GM12878 (cell line): Measurements from ENCODE around the gene MSH5. TPM values are rescaled to one million over a fixed set of nuclear protein-coding genes. Genes with fewer than 3 reads are reported as not detected.

Source experiments
- ATAC-seq: fragments of 200-7000 bp; cut with Tn5 transposase; 3 replicates; pipeline ENCODE4 v1.9.1; 2020; ENCODE audit warnings: mild to moderate bottlenecking, moderate library complexity
- BruUV-seq: library from RNA; stranded (reverse); fragments of 400-500 nt; replicated peaks from 2 replicates; lab custom pipeline; 2021; lab: Mats Ljungman, UMichigan
- CTCF ChIA-PET: fragments of 300-600 bp; sonication (Branson Sonifier 250); formaldehyde crosslinking; extraction: SDS; loops from one replicate; lab custom pipeline; 2021; ENCODE audit warnings: inconsistent platforms; lab: Yijun Ruan, JAX
- POLR2A ChIA-PET: fragments of 350-600 bp; formaldehyde crosslinking; extraction: SDS; loops from one replicate; lab custom pipeline; 2021; ENCODE audit warnings: inconsistent platforms; lab: Charles Lee
- RAD21 ChIA-PET: fragments of 300-600 bp; sonication (Branson Sonifier 250); formaldehyde crosslinking; loops from one replicate; lab custom pipeline; 2023; ENCODE audit warnings: antibody characterized with exemption; ENCODE audit not compliant: unreplicated experiment; lab: Charles Lee
- SMC1A ChIA-PET: fragments of 300-600 bp; sonication (Branson Sonifier 250); formaldehyde crosslinking; loops from one replicate; lab custom pipeline; 2023; ENCODE audit not compliant: unreplicated experiment, uncharacterized antibody; lab: Charles Lee
- DNase-seq: peaks from one replicate; pipeline ENCODE4 v3.0.0-alpha.2; 2011; ENCODE audit warnings: low read depth, low spot score
- FAIRE-seq: peaks from 3 replicates; lab custom pipeline; 2011; peaks lifted over from hg19 to GRCh38; lab: Jason Lieb, UNC
- H2AFZ ChIP-seq: 2 replicates; pipeline ENCODE4 v1.6.0; 2011; ENCODE audit warnings: low read depth, low read length, control low read depth; ENCODE audit not compliant: control insufficient read depth
- H3K27ac ChIP-seq: 2 replicates; pipeline ENCODE4 v1.5.1; 2011; ENCODE audit warnings: control low read depth; ENCODE audit not compliant: control insufficient read depth, insufficient read depth
- H3K27me3 ChIP-seq, 2 experiments: replicated peaks in 1 of 2; 2 replicates each; pipeline versions ENCODE4 v1.6.0 to v1.6.1; 2011; ENCODE audit warnings: low read length in 1 of 2; ENCODE audit not compliant: control insufficient read depth in 2 of 2, insufficient read depth in 2 of 2
- H3K36me3 ChIP-seq, 2 experiments: 2 replicates each; pipeline ENCODE4 v1.5.1; 2011; ENCODE audit warnings: low read length in 1 of 2; ENCODE audit not compliant: control insufficient read depth in 2 of 2, insufficient read depth in 2 of 2
- H3K4me1 ChIP-seq: 2 replicates; pipeline ENCODE4 v1.6.1; 2011; ENCODE audit warnings: mild to moderate bottlenecking, low read length, moderate library complexity, mixed read lengths; ENCODE audit not compliant: control insufficient read depth, insufficient read depth
- H3K4me2 ChIP-seq: 2 replicates; pipeline ENCODE4 v1.6.0; 2011; ENCODE audit warnings: control low read depth; ENCODE audit not compliant: control insufficient read depth, insufficient read depth
- H3K4me3 ChIP-seq: fragments of 200-600 bp; sonication (generic); 2 replicates; pipeline ENCODE4 v1.5.1; 2016
- H3K79me2 ChIP-seq: 2 replicates; pipeline ENCODE4 v1.6.0; 2011; ENCODE audit warnings: low read length; ENCODE audit not compliant: control insufficient read depth, insufficient read depth
- H3K9ac ChIP-seq: 2 replicates; pipeline ENCODE4 v1.8.0; 2011; ENCODE audit warnings: low read length, control low read depth, mixed read lengths; ENCODE audit not compliant: control insufficient read depth, insufficient read depth
- H3K9me3 ChIP-seq: replicated peaks from 3 replicates; pipeline ENCODE4 v1.5.1; 2011; ENCODE audit warnings: mild to moderate bottlenecking, low read length; ENCODE audit not compliant: control insufficient read depth, insufficient read depth
- H4K20me1 ChIP-seq: 2 replicates; pipeline ENCODE4 v1.6.0; 2011; ENCODE audit not compliant: control insufficient read depth, insufficient read depth
- CBX3 ChIP-seq: fragments of 200-600 bp; sonication (generic); IDR thresholded peaks from 2 replicates; pipeline ENCODE4 v1.6.1; 2016; ENCODE audit warnings: low read depth, borderline replicate concordance
- CREB1 ChIP-seq: IDR thresholded peaks from 2 replicates; pipeline ENCODE4 v1.6.1; 2012; ENCODE audit warnings: low read depth, mild to moderate bottlenecking, inconsistent platforms
- HCFC1 ChIP-seq: fragments of 150-350 bp; IDR thresholded peaks from 2 replicates; pipeline ENCODE4 v1.6.1; 2014; ENCODE audit warnings: low read length
- IKZF1 ChIP-seq: fragments of 450-650 bp; conservative IDR thresholded peaks from 2 replicates; pipeline ENCODE4 v1.6.1; 2017; ENCODE audit warnings: antibody characterized with exemption, mild to moderate bottlenecking
- JUNB ChIP-seq: IDR thresholded peaks from 2 replicates; pipeline ENCODE4 v1.6.1; 2016; ENCODE audit warnings: antibody characterized with exemption, mild to moderate bottlenecking
- MTA3 ChIP-seq: IDR thresholded peaks from 2 replicates; pipeline ENCODE4 v1.6.1; 2012; ENCODE audit warnings: low read length, inconsistent platforms, borderline replicate concordance
- NR2C1 ChIP-seq: fragments of 450-650 bp; IDR thresholded peaks from 2 replicates; pipeline ENCODE4 v1.6.1; 2017; ENCODE audit warnings: antibody characterized with exemption, mild to moderate bottlenecking, moderate library complexity
- TAF1 ChIP-seq: IDR thresholded peaks from 2 replicates; pipeline ENCODE4 v1.6.1; 2011; ENCODE audit warnings: mild to moderate bottlenecking, low read depth, low read length, borderline replicate concordance
- YY1 ChIP-seq: IDR thresholded peaks from 2 replicates; pipeline ENCODE4 v1.6.1; 2011; ENCODE audit warnings: low read depth, mild to moderate bottlenecking, low read length
- ZNF274 ChIP-seq: IDR thresholded peaks from one replicate; pipeline ENCODE4 v1.8.0; 2011; ENCODE audit not compliant: insufficient read length, insufficient read depth
- ZSCAN29 ChIP-seq: fragments of 450-650 bp; IDR thresholded peaks from 2 replicates; pipeline ENCODE4 v1.6.1; 2017; ENCODE audit warnings: mild to moderate bottlenecking, moderate library complexity
- WGBS: methylation state at CpG from one replicate; pipeline ENCODE4 v1.1.6; 2016; ENCODE audit warnings: low lambda C conversion rate; ENCODE audit not compliant: insufficient replicate concordance, insufficient coverage; ENCODE audit errors: missing lambda C conversion rate; 5-methylcytosine and 5-hydroxymethylcytosine counted together
- in situ Hi-C: fragments of 300-500 bp; cut with MboI; formaldehyde crosslinking; loops from 9 replicates; pipeline ENCODE4 v1.14.3; 2018; ENCODE audit warnings: mixed read lengths
- intact Hi-C: fragments of 100-400 bp; cut with micrococcal nuclease; formaldehyde crosslinking; loops from one replicate; pipeline ENCODE4 v1.14.2; 2022; ENCODE audit not compliant: unreplicated experiment
- polyA plus RNA-seq, 11 experiments: library from polyadenylated mRNA; depleted of rRNA in 4 of 11; unstranded in 6 of 11; stranded (reverse) in 5 of 11; fragments of >200 nt; fragmentation: Nextera tagmentation in 4 of 11; fragmentation: Illumina TruSeq in 1 of 11; extraction: Ambion mirVana in 4 of 11; extraction: Trizol in 1 of 11; gene quantifications; 1 replicate in 1 of 11; 2 replicates in 10 of 11; pipeline versions ENCODE4 v1.2.1 to v1.2.3, GENCODE V29; 2011 to 2016; ENCODE audit warnings: inconsistent platforms in 2 of 11, missing spikeins in 2 of 11, low read depth in 1 of 11
- total RNA-seq, 4 experiments: library from RNA; depleted of rRNA in 3 of 4; stranded (reverse); fragments of >200 nt in 3 of 4; fragmentation: Illumina TruSeq in 1 of 4; extraction: Trizol in 1 of 4; gene quantifications; 2 replicates each; pipeline versions ENCODE4 v1.2.1 to v1.2.3, GENCODE V29; 2013 to 2021
- TF ChIP-seq, protein P1 (sequence below): IDR thresholded peaks from 2 replicates; pipeline ENCODE4 v1.6.1; 2012; ENCODE audit warnings: low read depth, low read length, improper control_type of control experiment
- TF ChIP-seq, protein P2 (sequence below): fragments of 450-650 bp; conservative IDR thresholded peaks from 2 replicates; pipeline ENCODE4 v1.6.1; 2017; ENCODE audit warnings: mild to moderate bottlenecking, moderate library complexity
- TF ChIP-seq, protein P3 (sequence below), 3 experiments: IDR thresholded peaks in 2 of 3; conservative IDR thresholded peaks in 1 of 3; 2 replicates each; pipeline ENCODE4 v1.5.1; 2011; ENCODE audit warnings: low read depth in 3 of 3, low read length in 3 of 3, mild to moderate bottlenecking in 3 of 3, control low read depth in 2 of 3, moderate library complexity in 2 of 3, inconsistent platforms in 1 of 3, mixed read lengths in 1 of 3; ENCODE audit not compliant: control insufficient read depth in 2 of 3, insufficient read depth in 1 of 3; ENCODE audit errors: extremely low read depth in 1 of 3

MSH5 gene
- total and polyA plus RNA-seq, 10 of the 15 experiments (the other 5 are each of a cell fraction or from before 2014, with no cell fraction given): 9.1 to 52.7 (median 30.0) TPM

DNA sequence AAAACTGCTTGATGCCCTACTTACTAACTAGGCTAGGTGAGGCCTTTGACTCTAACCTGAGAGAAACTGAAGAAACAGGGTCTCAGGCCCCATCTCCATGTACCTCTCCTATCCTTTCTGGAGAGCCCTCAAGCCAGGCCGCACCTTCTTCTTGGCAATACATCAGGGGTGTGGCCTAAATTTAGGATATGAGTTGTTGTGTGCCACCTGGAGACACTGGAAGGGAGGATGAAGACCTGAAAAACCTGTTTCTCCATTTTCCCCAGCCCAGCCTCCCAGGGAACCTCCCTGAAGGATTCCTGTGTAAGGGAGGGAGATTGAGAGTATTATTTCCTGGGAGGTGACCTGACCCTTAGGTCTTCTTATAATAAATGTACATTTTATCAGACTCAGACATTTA, 21.5 kb upstream of the MSH5 start:
- BruUV-seq: no TSS peak
- Histone ChIP-seq H3K9ac (no peak overlapping the region), H3K4me3 (no peak overlapping the region), H3K9me3 (no peaks in the 10 kb centered on the region), H4K20me1 (no peaks in the 10 kb centered on the region), H3K4me1 (no peaks in the 10 kb centered on the region), H3K79me2 (no peaks in the 10 kb centered on the region), H3K4me2 (no peak overlapping the region), H2AFZ (no peak overlapping the region), H3K36me3 (no peaks in the 10 kb centered on the region), H3K27me3 (peaks cover 0 to 2% of the 10 kb centered on the region in 2 experiments; a peak in 2 of 4 replicates), H3K27ac (no peak overlapping the region)
- RAD21 ChIA-PET: no interaction called here
- TF ChIP-seq NR2C1 (no peak), JUNB (no peak), HCFC1 (no peak), YY1 (no peak), TAF1 (no peak), MTA3 (no peak), IKZF1 (no peak), ZNF274 (no peak), ZSCAN29 (no peak), CREB1 (no peak), CBX3 (no peak)
- TF ChIP-seq, protein P1, sequence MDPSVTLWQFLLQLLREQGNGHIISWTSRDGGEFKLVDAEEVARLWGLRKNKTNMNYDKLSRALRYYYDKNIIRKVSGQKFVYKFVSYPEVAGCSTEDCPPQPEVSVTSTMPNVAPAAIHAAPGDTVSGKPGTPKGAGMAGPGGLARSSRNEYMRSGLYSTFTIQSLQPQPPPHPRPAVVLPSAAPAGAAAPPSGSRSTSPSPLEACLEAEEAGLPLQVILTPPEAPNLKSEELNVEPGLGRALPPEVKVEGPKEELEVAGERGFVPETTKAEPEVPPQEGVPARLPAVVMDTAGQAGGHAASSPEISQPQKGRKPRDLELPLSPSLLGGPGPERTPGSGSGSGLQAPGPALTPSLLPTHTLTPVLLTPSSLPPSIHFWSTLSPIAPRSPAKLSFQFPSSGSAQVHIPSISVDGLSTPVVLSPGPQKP: no peak
- TF ChIP-seq, protein P2, sequence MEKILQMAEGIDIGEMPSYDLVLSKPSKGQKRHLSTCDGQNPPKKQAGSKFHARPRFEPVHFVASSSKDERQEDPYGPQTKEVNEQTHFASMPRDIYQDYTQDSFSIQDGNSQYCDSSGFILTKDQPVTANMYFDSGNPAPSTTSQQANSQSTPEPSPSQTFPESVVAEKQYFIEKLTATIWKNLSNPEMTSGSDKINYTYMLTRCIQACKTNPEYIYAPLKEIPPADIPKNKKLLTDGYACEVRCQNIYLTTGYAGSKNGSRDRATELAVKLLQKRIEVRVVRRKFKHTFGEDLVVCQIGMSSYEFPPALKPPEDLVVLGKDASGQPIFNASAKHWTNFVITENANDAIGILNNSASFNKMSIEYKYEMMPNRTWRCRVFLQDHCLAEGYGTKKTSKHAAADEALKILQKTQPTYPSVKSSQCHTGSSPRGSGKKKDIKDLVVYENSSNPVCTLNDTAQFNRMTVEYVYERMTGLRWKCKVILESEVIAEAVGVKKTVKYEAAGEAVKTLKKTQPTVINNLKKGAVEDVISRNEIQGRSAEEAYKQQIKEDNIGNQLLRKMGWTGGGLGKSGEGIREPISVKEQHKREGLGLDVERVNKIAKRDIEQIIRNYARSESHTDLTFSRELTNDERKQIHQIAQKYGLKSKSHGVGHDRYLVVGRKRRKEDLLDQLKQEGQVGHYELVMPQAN: no peak
- TF ChIP-seq, protein P3, sequence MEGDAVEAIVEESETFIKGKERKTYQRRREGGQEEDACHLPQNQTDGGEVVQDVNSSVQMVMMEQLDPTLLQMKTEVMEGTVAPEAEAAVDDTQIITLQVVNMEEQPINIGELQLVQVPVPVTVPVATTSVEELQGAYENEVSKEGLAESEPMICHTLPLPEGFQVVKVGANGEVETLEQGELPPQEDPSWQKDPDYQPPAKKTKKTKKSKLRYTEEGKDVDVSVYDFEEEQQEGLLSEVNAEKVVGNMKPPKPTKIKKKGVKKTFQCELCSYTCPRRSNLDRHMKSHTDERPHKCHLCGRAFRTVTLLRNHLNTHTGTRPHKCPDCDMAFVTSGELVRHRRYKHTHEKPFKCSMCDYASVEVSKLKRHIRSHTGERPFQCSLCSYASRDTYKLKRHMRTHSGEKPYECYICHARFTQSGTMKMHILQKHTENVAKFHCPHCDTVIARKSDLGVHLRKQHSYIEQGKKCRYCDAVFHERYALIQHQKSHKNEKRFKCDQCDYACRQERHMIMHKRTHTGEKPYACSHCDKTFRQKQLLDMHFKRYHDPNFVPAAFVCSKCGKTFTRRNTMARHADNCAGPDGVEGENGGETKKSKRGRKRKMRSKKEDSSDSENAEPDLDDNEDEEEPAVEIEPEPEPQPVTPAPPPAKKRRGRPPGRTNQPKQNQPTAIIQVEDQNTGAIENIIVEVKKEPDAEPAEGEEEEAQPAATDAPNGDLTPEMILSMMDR (IDR thresholded peaks at IDR 0.05 in 2 of 3, conservative IDR thresholded peaks at IDR 0.05 in 1 of 3; ENCODE audit: control insufficient read depth in 2 of 3, extremely low read depth in 1 of 3, insufficient read depth in 1 of 3, low read depth in 3 of 3, low read length in 3 of 3): no peak
- WGBS: 80% methylated on average over 1 of the region's 1 CpG
- no peak for FAIRE-seq
- POLR2A ChIA-PET: interaction anchor here (0.8 kb wide), 1 partner anchor 88 kb away, joined by 3 read pairs; the partner anchor contains the start of gene LSM2
- ATAC-seq: no peak
- intact Hi-C loops (no loop called here), in situ Hi-C loops (no loop called here)
- DNase-seq: no peak
- CTCF ChIA-PET: no interaction called here
- SMC1A ChIA-PET: interaction anchor here (1.0 kb wide), 1 partner anchor 51 kb away, joined by 3 read pairs; no protein-coding TSS in a partner anchor
